ENCODE data around the gene C2orf72.
"Not testable (repeated sequence)": the region's sequence is repeated elsewhere in the genome, so short reads cannot be mapped to it uniquely, and the experiment has no call there.

Gene C2orf72

GRCh38 chr2:231037202-231037730, at the start of gene C2orf72:
Gene C2orf72 (plus strand): TSS chr2:231037523. CDS start chr2:231037566, 43 bp downstream.
- DNase-seq (ENCODE audit: low read depth in 2 of 2) = no peak

GRCh38 chr2:230989731-230990130, 47.6 kb upstream of the C2orf72 start:
- DNase-seq (ENCODE audit: low read depth in 2 of 2) = no peak

GRCh38 chr2:230990131-230990898, 47.0 kb upstream of the C2orf72 start:
- DNase-seq (ENCODE audit: low read depth in 2 of 2) = no peak

GRCh38 chr2:230990899-230991150, 46.5 kb upstream of the C2orf72 start:
- DNase-seq (ENCODE audit: low read depth in 2 of 2) = no peak

GRCh38 chr2:230991598-230991997, 45.7 kb upstream of the C2orf72 start:
- no peak for DNase-seq (ENCODE audit: low read depth in 2 of 2)

GRCh38 chr2:230995821-230996220, 41.5 kb upstream of the C2orf72 start, which contains the start of gene SPATA3:
Gene SPATA3 (plus strand): TSS chr2:230996121. CDS start chr2:230996234, 113 bp downstream.
- DNase-seq (ENCODE audit: low read depth in 2 of 2) = no peak

GRCh38 chr2:230996661-230997060, 40.7 kb upstream of the C2orf72 start:
- DNase-seq (ENCODE audit: low read depth in 2 of 2) = no peak

- no peak for DNase-seq (ENCODE audit: low read depth in 2 of 2)
Measured at GRCh38 chr2:230998882-230999281, 38.4 kb upstream of the C2orf72 start.

- DNase-seq (ENCODE audit: low read depth in 2 of 2) = no peak
Measured at GRCh38 chr2:230999477-230999876, 37.8 kb upstream of the C2orf72 start.

GRCh38 chr2:231000211-231000904, 37.0 kb upstream of the C2orf72 start:
- no peak for DNase-seq (ENCODE audit: low read depth in 2 of 2)

- DNase-seq (ENCODE audit: low read depth in 2 of 2) = no peak
Measured at GRCh38 chr2:231001036-231001435, 36.3 kb upstream of the C2orf72 start.

- DNase-seq (ENCODE audit: low read depth in 2 of 2) = no peak
Measured at GRCh38 chr2:231001921-231002320, 35.4 kb upstream of the C2orf72 start.

GRCh38 chr2:231002641-231003040, 34.7 kb upstream of the C2orf72 start:
- DNase-seq (ENCODE audit: low read depth in 2 of 2) = no peak

GRCh38 chr2:231003186-231003585, 34.1 kb upstream of the C2orf72 start:
- no peak for DNase-seq (ENCODE audit: low read depth in 2 of 2)

- DNase-seq (ENCODE audit: low read depth in 2 of 2) = not testable (repeated sequence)
Measured at GRCh38 chr2:231004930-231005329, 32.4 kb upstream of the C2orf72 start.

GRCh38 chr2:231007286-231008098, 29.8 kb upstream of the C2orf72 start:
- no peak for DNase-seq (ENCODE audit: low read depth in 2 of 2)

- DNase-seq (ENCODE audit: low read depth in 2 of 2) = no peak
Measured at GRCh38 chr2:231008131-231008530, 29.2 kb upstream of the C2orf72 start.

- DNase-seq (ENCODE audit: low read depth in 2 of 2) = no peak
Measured at GRCh38 chr2:231009236-231009919, 27.9 kb upstream of the C2orf72 start.

- no peak for DNase-seq (ENCODE audit: low read depth in 2 of 2)
Measured at GRCh38 chr2:231010201-231010730, 27.1 kb upstream of the C2orf72 start.

- DNase-seq (ENCODE audit: low read depth in 2 of 2) = no peak
Measured at GRCh38 chr2:231011526-231011925, 25.8 kb upstream of the C2orf72 start.

GRCh38 chr2:231012463-231012862, 24.9 kb upstream of the C2orf72 start:
- no peak for DNase-seq (ENCODE audit: low read depth in 2 of 2)
